Gastrocnemius medialis (tissue), 4 donors: Measurements from ENCODE around the gene MST1R.

Experiments used
- POLR2A ChIP-seq, 2 donors: fragments of 450-650 bp; IDR thresholded peaks; one replicate each; pipeline ENCODE4 v1.6.1; 2017; ENCODE audit warnings: antibody characterized with exemption in 2 of 2, mild to moderate bottlenecking in 2 of 2, moderate library complexity in 2 of 2
- TF ChIP-seq, protein P1 (sequence below), 5 experiments: fragments of 450-650 bp in 3 of 5; fragments of 200-600 bp in 2 of 5; sonication (generic) in 2 of 5; IDR thresholded peaks in 4 of 5; conservative IDR thresholded peaks in 1 of 5; 1 replicate in 4 of 5; 2 replicates in 1 of 5; pipeline ENCODE4 v1.5.1; 2016 to 2019; ENCODE audit warnings: antibody characterized with exemption in 5 of 5, mild to moderate bottlenecking in 3 of 5, moderate library complexity in 3 of 5

DNA sequence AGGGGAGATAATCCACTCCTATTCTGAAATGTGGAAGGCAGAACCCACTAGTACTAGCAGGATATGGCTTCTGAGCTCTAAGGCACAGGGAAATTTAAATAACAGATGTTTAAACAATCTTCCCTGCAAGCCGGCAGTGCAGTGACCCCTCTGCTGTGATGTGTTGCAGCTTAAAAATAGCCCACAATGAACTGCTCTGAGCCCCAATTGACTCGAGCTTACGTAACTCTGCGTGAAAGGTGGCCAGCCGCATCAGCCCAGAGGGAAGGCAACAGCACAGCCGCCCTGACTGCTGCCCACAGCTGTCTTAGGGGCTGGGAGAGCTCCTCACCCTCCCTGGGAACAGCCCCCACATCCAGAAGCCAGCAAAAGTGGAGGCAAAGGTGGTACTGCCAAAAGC lies 21.5 kb downstream of the MST1R start:
- no peak for TF ChIP-seq POLR2A (IDR thresholded peaks at IDR 0.05)
- TF ChIP-seq, protein P1, sequence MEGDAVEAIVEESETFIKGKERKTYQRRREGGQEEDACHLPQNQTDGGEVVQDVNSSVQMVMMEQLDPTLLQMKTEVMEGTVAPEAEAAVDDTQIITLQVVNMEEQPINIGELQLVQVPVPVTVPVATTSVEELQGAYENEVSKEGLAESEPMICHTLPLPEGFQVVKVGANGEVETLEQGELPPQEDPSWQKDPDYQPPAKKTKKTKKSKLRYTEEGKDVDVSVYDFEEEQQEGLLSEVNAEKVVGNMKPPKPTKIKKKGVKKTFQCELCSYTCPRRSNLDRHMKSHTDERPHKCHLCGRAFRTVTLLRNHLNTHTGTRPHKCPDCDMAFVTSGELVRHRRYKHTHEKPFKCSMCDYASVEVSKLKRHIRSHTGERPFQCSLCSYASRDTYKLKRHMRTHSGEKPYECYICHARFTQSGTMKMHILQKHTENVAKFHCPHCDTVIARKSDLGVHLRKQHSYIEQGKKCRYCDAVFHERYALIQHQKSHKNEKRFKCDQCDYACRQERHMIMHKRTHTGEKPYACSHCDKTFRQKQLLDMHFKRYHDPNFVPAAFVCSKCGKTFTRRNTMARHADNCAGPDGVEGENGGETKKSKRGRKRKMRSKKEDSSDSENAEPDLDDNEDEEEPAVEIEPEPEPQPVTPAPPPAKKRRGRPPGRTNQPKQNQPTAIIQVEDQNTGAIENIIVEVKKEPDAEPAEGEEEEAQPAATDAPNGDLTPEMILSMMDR (IDR thresholded peaks at IDR 0.05 in 4 of 5, conservative IDR thresholded peaks at IDR 0.05 in 1 of 5), result no peak
